ENCODE data around the gene TP63. TPM values are rescaled to one million over a fixed set of nuclear protein-coding genes. Genes with fewer than 3 reads are reported as not detected.

Gene TP63
- total and polyA plus RNA-seq, 2 experiments from 2014 or later, result not detected

DNA sequence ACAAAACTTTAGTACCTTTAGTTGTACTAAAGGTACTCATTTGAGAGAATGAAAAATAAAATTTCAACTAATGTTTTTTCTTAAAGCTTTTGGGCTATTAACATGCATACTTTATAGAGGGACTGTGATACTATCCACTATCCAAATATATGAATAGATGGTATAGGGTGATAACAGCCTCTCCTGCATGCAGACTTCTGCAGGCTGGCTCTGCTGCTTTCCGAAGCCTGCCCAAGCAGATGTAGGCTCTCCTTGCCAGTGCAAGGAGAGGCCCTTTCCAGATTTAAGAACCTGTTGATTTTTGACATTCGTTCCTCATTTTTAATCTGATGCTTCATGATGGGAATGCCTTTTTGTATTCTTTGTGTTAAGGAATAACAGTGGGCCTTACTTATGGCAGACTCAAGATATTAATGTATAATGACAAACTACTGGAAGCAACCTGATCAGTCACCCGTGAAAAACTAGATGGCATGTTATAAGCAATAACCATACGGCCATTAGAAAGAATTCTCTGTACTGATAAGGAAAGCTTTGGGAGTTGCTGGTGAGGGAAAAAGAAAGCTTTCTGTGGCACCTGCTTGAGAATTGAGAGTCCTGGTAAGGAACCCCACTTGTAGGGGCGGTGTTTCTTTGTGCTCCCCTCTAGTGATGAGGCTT is 181.7 kb downstream of the TP63 start (continued):
- TF ChIP-seq, protein P1, sequence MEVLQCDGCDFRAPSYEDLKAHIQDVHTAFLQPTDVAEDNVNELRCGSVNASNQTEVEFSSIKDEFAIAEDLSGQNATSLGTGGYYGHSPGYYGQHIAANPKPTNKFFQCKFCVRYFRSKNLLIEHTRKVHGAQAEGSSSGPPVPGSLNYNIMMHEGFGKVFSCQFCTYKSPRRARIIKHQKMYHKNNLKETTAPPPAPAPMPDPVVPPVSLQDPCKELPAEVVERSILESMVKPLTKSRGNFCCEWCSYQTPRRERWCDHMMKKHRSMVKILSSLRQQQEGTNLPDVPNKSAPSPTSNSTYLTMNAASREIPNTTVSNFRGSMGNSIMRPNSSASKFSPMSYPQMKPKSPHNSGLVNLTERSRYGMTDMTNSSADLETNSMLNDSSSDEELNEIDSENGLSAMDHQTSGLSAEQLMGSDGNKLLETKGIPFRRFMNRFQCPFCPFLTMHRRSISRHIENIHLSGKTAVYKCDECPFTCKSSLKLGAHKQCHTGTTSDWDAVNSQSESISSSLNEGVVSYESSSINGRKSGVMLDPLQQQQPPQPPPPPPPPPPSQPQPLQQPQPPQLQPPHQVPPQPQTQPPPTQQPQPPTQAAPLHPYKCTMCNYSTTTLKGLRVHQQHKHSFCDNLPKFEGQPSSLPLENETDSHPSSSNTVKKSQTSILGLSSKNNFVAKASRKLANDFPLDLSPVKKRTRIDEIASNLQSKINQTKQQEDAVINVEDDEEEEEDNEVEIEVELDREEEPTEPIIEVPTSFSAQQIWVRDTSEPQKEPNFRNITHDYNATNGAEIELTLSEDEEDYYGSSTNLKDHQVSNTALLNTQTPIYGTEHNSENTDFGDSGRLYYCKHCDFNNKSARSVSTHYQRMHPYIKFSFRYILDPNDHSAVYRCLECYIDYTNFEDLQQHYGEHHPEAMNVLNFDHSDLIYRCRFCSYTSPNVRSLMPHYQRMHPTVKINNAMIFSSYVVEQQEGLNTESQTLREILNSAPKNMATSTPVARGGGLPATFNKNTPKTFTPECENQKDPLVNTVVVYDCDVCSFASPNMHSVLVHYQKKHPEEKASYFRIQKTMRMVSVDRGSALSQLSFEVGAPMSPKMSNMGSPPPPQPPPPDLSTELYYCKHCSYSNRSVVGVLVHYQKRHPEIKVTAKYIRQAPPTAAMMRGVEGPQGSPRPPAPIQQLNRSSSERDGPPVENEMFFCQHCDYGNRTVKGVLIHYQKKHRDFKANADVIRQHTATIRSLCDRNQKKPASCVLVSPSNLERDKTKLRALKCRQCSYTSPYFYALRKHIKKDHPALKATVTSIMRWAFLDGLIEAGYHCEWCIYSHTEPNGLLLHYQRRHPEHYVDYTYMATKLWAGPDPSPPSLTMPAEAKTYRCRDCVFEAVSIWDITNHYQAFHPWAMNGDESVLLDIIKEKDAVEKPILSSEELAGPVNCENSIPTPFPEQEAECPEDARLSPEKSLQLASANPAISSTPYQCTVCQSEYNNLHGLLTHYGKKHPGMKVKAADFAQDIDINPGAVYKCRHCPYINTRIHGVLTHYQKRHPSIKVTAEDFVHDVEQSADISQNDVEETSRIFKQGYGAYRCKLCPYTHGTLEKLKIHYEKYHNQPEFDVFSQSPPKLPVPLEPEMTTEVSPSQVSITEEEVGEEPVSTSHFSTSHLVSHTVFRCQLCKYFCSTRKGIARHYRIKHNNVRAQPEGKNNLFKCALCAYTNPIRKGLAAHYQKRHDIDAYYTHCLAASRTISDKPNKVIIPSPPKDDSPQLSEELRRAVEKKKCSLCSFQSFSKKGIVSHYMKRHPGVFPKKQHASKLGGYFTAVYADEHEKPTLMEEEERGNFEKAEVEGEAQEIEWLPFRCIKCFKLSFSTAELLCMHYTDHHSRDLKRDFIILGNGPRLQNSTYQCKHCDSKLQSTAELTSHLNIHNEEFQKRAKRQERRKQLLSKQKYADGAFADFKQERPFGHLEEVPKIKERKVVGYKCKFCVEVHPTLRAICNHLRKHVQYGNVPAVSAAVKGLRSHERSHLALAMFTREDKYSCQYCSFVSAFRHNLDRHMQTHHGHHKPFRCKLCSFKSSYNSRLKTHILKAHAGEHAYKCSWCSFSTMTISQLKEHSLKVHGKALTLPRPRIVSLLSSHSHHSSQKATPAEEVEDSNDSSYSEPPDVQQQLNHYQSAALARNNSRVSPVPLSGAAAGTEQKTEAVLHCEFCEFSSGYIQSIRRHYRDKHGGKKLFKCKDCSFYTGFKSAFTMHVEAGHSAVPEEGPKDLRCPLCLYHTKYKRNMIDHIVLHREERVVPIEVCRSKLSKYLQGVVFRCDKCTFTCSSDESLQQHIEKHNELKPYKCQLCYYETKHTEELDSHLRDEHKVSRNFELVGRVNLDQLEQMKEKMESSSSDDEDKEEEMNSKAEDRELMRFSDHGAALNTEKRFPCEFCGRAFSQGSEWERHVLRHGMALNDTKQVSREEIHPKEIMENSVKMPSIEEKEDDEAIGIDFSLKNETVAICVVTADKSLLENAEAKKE (CRISPR knock-in tag; IDR thresholded peaks at IDR 0.05), result no peak
- TF ChIP-seq STAT1 (IDR thresholded peaks at IDR 0.05; ENCODE audit: unreplicated experiment) (no peak), POLR2AphosphoS5 (IDR thresholded peaks at IDR 0.05; ENCODE audit: low read depth) (no peak), CREB1 (CRISPR knock-in tag; IDR thresholded peaks at IDR 0.05; ENCODE audit: low read depth) (no peak), NANOG (IDR thresholded peaks at IDR 0.05; ENCODE audit: borderline replicate concordance) (no peak), JUNB (IDR thresholded peaks at IDR 0.05; ENCODE audit: unreplicated experiment) (no peak), EZH2 (IDR thresholded peaks at IDR 0.05; ENCODE audit: low read depth, unreplicated experiment) (no peak), EZH2phosphoT487 (IDR thresholded peaks at IDR 0.05; ENCODE audit: unreplicated experiment) (no peak), ZNF331 (CRISPR knock-in tag; IDR thresholded peaks at IDR 0.05; ENCODE audit: low read depth) (no peak)
- TF ChIP-seq, protein P2, sequence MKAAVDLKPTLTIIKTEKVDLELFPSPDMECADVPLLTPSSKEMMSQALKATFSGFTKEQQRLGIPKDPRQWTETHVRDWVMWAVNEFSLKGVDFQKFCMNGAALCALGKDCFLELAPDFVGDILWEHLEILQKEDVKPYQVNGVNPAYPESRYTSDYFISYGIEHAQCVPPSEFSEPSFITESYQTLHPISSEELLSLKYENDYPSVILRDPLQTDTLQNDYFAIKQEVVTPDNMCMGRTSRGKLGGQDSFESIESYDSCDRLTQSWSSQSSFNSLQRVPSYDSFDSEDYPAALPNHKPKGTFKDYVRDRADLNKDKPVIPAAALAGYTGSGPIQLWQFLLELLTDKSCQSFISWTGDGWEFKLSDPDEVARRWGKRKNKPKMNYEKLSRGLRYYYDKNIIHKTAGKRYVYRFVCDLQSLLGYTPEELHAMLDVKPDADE (IDR thresholded peaks at IDR 0.05), result no peak

Data from GM23338 (cell line).